Muscle of back (tissue), 13 donors: ENCODE results near the gene TOMM5. TPM values are rescaled to one million over a fixed set of nuclear protein-coding genes. Genes with fewer than 3 reads are reported as not detected.

Source experiments
- DNase-seq, 3 donors: peaks; one replicate each; pipeline versions ENCODE4 v3.0.0 to v3.0.0-alpha.2; 2013
- long read RNA-seq, 9 donors: transcript quantifications; one replicate each; lab custom pipeline, GENCODE V29; 2026
- polyA plus RNA-seq, 10 donors: library from polyadenylated mRNA; unstranded; fragments of 120-200 nt; gene quantifications; one replicate each; pipeline ENCODE4 v1.2.1, GENCODE V29; 2013; ENCODE audit not compliant: insufficient read length in 10 of 10

Gene TOMM5
- 100 to 1,000 TPM in 1 of 10 donors, 10 to 100 TPM in 9; 71.5 to 102 (median 76.2) TPM for polyA plus RNA-seq
- long read RNA-seq, donor 1, transcript TOMM5-201 (2 exons, 751 nt) = major isoform, 64 of 67 reads
- long read RNA-seq, donor 1, partial matches to known transcripts = 0 of 67 reads
- long read RNA-seq, donor 1, other reads (novel, unspliced or antisense) = 0 of 67 reads
- long read RNA-seq, donor 2, transcript TOMM5-201 (2 exons, 751 nt) = major isoform, 57 of 58 reads
- long read RNA-seq, donor 2, partial matches to known transcripts = 0 of 58 reads
- long read RNA-seq, donor 2, other reads (novel, unspliced or antisense) = 0 of 58 reads
- long read RNA-seq, donor 3 = 0 reads
- long read RNA-seq, donor 4, transcript TOMM5-201 (2 exons, 751 nt) = major isoform, 63 of 63 reads
- long read RNA-seq, donor 4, partial matches to known transcripts = 0 of 63 reads
- long read RNA-seq, donor 4, other reads (novel, unspliced or antisense) = 0 of 63 reads
- long read RNA-seq, donor 5, transcript TOMM5-201 (2 exons, 751 nt) = major isoform, 102 of 102 reads
- long read RNA-seq, donor 5, partial matches to known transcripts = 0 of 102 reads
- long read RNA-seq, donor 5, other reads (novel, unspliced or antisense) = 0 of 102 reads
- long read RNA-seq, donor 6, transcript TOMM5-201 (2 exons, 751 nt) = major isoform, 85 of 86 reads
- long read RNA-seq, donor 6, partial matches to known transcripts = 0 of 86 reads
- long read RNA-seq, donor 6, other reads (novel, unspliced or antisense) = 0 of 86 reads
- long read RNA-seq, donor 7, transcript TOMM5-201 (2 exons, 751 nt) = major isoform, 53 of 54 reads
- long read RNA-seq, donor 7, partial matches to known transcripts = 0 of 54 reads
- long read RNA-seq, donor 7, other reads (novel, unspliced or antisense) = 0 of 54 reads
- long read RNA-seq, donor 8, transcript TOMM5-201 (2 exons, 751 nt) = major isoform, 76 of 77 reads
- long read RNA-seq, donor 8, partial matches to known transcripts = 0 of 77 reads
- long read RNA-seq, donor 8, other reads (novel, unspliced or antisense) = 0 of 77 reads
- long read RNA-seq, donor 9, transcript TOMM5-201 (2 exons, 751 nt) = major isoform, 17 of 18 reads
- long read RNA-seq, donor 9, partial matches to known transcripts = 0 of 18 reads
- long read RNA-seq, donor 9, other reads (novel, unspliced or antisense) = 0 of 18 reads

DNA sequence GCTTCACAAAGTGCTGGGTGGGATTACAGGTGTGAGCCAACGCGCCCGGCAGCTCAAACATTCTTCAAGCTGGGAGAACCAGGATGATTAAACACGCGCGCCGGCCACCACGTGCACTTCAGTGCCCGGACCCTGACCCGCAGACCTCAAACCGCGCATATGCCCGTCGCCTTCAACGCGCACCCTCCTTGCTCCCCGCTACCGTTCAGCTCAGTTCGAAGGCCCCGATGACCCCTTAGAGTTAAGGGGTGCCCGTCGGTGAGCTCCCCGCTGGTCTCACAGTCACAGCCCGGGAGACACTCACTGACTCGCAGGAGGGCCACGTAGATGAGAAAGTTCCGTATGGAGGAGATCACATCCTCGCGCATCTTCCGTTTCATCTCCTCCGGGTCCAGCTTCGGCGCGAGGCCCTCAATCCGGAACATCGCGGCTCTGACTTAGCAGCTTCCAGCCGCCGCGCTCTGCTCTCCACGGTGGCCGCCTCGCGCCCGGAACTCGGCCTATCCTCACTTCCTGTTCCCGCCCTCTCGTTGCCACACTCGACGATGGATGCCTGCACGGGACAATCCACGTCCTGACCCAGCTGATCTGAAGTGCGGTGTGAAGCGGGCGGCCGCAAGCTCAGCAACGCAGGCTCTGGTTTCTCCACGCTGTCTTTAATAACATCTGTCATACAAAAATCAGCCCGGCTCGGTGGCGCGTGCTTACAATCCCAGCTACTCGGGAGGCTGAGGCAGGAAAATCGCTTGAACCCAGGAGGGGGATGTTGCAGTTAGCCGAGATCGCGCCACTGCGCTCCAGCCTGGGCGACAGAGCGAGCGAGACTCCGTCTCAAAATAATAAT is at the start of gene TOMM5:
Gene TOMM5, minus strand, starts transcription at position 490 of the 844 bp plus-strand sequence. Its CDS starts 65 bp downstream, at position 425.
- DNase-seq = peak; percentile 93 to 97 (median 94)

DNA sequence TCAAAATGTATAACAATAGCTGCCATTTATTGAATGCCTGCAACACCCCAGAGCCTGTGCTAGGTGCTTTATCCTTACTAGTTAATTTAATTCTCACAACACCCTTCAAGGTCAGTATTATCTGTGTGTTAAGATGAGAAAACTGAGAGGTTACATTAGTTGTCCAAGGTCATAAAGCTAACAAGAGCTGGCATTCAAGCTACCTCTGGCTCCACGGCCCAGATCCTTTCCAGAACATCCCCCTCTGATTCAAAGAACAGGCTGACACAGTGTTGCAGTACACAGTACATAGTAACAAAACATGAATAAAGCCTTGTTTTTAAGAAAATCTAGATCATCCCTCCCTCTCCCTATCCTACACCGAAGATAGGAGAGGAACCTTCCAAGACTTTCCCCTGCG is 48.9 kb upstream of the TOMM5 start:
- DNase-seq = no peak

GRCh38 chr9:37640246-37640645 is 47.8 kb upstream of the TOMM5 start:
- no peak for DNase-seq

DNA sequence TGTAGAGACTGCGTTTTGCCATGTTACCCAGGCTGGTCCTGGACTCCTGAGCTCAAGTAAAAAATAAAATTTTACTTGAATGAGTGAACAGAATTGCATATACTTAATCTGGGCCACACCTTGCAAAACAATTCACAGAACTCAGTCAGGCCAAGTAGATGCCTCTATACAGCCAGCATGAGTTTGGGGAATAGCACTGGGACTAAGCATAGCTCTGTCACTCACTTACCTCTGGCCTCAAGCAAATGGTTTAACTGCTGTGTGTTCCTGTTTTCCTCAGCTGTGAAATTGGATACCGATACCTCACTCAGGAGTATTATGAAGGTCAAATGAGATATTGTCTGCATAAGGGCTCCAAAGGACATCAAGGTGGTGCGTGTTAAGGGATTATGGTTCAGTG is 47.4 kb upstream of the TOMM5 start:
- DNase-seq = no peak

- no peak for DNase-seq
These were observed 46.8 kb upstream of the TOMM5 start for GRCh38 chr9:37639109-37639762.

DNA sequence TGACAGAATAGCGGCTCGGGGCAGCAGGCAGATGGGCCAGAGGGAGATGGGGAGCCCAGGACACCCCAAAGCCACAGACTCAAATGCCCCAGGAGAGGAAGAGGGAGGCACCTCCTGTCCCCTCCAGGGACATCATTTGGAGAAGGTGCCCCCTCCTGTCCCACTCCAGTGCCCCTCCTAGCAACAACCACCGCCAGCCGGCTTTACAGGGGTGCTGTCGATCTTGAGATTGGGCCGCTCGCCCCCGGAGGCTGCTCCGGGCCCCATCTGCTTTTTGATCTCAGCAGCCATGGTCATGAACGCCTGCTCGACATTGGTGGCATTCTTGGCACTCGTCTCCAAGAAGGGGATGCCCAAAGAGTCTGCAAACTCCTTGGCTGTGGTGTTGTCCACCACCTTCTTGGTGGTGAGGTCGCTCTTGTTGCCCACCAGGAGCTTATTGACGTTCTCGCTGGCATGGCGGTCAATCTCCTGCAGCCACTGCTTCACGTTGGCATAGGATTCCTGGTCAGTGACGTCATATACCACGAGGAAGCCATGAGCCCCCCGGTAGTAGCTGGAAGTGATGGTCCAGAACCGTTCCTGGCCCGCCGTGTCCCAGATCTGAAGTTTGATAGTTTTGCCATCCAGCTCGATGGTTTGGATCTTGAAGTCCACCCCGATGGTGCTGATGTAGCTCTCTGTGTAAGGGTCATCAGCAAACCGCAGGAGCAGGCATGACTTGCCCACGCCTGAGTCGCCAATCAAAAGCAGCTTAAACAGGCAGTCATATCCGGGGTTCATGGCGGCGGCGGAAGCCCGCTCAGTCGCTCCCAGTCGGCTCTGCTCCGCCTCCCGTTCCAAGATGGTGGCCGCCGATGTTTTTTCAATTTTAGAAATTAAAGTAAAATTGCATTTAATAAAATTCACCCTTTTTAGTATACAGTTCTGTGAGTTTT is 44.4 kb upstream of the TOMM5 start:
- DNase-seq = no peak

- no peak for DNase-seq
These were observed 43.4 kb upstream of the TOMM5 start for GRCh38 chr9:37635808-37636207.

GRCh38 chr9:37632479-37632878 is 40.1 kb upstream of the TOMM5 start:
- no peak for DNase-seq

GRCh38 chr9:37626708-37627292 is 34.4 kb upstream of the TOMM5 start:
- DNase-seq = no peak

DNA sequence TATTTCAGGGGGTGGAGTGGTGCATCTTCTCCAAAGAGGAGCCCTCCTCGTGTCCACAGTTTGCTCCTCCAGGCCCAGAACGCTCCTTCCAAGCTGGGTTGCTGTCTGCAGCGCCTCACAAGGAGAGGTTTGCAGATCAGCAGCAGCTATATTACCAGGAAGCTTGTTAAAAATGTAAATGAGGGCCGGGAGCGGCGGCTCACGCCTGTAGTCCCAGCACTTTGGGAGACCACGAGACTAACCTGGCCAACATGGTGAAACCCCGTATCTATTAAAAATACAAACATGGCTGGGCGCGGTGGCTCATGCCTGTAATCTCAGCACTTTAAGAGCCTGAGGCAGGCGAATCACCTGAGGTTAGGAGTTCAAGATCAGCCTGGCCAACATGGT is 33.4 kb upstream of the TOMM5 start:
- DNase-seq = no peak

- no peak for DNase-seq
These were observed 32.8 kb upstream of the TOMM5 start for GRCh38 chr9:37625036-37625757.

DNA sequence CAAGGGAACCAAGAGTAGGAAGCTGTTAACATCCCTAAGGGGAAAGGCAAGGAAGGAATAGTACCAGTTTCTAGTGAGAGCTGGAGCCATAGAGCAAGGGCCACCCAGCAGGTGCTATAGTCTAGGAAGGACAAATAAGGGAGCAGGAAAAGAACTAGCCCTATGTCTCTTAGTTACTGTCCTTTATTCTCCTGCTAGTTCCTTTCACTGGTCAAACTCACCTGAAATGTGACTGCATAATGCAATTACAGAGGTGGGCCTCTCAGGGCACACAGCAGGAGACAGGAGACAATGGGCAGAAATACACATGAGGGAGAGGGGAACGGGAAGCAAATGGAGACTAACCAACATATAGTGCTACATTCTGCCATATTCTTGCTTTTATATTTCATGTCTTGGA is 31.7 kb upstream of the TOMM5 start:
- no peak for DNase-seq

DNA sequence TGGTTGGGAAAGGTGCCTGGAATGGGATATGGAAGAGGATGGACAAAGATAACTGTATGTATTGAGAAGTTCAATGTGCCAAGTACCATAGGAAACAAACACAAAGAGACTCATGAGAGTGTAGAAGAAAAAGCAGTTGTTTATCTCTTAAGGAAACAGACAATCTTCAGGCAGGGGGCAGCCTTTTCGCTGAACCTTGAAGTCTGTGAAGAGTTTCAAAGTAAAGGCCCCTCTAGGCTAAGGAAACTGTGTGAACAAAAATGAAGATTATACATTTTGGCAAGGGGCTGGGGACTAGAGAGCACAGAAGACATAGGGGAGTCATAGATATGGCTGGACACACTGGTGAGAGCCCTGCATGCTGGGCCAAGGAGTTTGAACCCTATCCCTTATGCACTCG is 30.9 kb upstream of the TOMM5 start:
- DNase-seq = no peak

DNA sequence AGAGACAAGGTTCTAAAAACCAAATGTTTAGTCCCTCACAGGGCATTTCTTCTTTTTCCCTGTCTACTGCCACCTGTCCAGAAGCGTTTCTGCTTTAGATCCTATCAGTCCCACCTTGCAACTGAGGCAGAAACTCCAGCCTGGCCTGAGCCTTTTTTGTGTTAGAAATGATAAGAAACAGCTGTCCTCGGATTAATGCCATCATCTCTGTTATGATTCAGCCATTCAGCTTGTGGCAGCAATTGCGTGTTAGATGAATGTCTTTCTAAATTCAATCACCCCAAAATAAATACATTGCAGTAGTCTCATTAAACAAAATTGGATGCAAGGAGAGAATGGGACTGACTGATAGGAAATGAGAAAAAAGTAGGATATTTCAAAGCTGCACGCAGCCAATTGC is 30.1 kb upstream of the TOMM5 start:
- no peak for DNase-seq

GRCh38 chr9:37621273-37622121 is 29.1 kb upstream of the TOMM5 start:
- no peak for DNase-seq

GRCh38 chr9:37620396-37620795 is 28.0 kb upstream of the TOMM5 start:
- DNase-seq = no peak

- no peak for DNase-seq
These were observed 27.4 kb upstream of the TOMM5 start for GRCh38 chr9:37619806-37620205.
